ENCODE measurements around the gene PDSS2.

GRCh38 chr6:107179004-107179403 lies 280.4 kb downstream of the PDSS2 start:
- TF ChIP-seq CTCF (IDR thresholded peaks at IDR 0.05) (peak; percentile 61), POLR2AphosphoS5 (IDR thresholded peaks at IDR 0.05; ENCODE audit: low read depth, low read length) (no peak), TCF7L2 (IDR thresholded peaks at IDR 0.05; ENCODE audit: low read depth, low read length) (no peak)

Data from Panc1 (cell line).